ENCODE results near the gene OR8G1.
"Not testable (repeated sequence)": the region's sequence is repeated elsewhere in the genome, so short reads cannot be mapped to it uniquely, and the experiment has no call there.

Gene OR8G1

GRCh38 chr11:124240621-124241397 is at the start of gene OR8G1:
Gene OR8G1 (plus strand): TSS chr11:124241095. CDS start chr11:124249676, 8,581 bp downstream.
- no peak for DNase-seq (ENCODE audit: low read depth, low spot score)

DNA sequence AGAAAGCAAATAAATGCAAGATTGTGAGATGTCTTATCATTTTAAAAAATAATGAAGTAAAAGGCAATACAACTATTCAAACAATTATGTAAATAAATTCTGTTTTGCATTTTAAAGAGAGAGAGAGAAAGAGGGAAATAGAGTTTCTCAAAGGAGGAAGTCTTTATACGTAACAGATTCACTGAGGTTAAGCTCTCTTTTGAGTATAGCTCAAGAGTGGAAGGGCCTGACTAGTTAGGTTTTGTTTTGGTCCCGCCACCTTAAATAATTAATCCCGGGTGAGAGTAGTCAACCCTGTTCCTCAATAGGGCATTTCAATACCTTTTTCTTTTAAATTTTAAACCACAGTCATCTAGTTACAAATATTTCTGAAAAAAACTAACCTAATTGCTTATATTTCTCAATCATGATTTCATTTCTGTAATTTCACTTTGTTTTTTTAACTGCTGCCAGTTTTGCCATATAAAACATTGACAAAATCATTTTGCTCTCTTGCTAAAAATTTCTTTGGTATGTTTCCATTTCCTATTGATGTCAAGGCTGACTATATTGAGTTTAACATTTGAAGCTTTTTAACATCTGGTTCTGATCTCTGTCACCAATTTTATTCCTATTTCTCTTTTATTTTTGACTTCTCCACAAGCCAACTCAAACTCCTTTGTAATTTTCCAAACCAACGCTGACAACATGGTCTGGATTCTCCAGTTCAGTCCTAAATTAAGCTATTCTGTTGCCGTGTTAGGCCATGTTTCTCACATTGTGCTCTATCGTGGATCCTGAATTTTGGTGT is 47.5 kb upstream of the OR8G1 start:
- DNase-seq (ENCODE audit: low read depth, low spot score) = no peak

DNA sequence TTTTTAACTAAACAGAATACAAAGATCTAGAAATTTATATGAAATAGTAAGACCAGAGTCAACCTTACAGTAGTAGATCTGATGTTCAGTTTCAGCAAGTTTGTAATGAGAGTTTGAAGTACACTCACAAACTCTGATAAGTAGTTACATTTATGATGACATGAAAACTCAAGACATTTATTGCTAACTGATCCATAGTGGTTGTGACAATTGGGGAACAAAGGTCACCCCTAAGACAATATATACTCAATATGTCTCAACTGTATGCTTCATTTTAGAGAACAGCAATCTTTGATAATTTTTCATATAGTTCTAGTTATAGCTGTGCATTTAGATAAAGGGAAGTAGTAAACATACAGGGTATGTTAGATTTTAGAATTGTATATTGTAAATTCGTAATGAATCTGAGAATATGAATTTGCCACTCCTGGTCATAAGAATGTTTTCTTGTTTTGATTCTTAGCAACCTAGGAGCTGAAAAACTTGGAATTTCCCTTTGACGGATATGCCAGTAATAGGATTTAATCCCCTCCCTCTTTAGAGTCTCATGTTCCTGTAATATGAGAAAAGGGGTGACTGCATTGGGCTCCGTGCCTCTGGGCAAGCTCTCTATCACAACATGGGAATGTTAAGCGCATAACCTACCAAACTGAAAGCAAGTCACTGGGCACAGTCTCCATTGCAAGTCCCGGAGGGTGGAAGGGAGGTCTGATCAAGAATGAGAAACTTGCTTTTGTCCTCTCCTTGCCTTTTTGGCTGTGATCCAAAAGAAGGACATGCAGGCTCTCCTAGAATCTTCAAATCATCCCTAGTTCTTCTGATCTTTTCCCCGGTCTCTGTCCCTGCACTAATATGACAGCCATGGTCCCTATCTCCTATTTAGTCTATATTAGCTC is 46.4 kb upstream of the OR8G1 start:
- DNase-seq (ENCODE audit: low read depth, low spot score) = no peak

DNA sequence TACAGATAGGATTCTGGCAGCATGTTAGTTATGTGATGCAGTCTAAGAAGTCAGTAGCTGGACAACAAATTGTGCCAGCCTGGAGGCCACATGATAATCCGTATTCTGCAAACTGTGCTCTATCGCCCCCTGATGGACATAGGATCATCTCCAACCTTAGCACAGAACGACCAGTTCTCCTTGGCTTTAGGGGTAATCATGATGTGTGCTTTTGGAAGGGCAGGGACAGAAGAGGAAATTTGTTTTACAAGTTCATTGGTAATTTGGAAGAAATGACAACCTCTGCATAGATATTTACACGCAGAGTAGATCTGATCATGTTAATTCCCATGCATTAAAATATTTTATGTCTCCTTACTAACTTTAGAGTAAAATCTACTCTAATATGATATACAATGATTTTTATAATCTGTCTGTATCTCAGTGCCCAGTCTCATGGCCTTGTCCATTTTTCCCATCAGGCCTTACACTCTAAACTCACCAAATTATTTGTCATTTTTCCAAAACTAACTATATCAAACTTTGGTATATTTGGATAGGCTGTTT is 45.6 kb upstream of the OR8G1 start:
- DNase-seq (ENCODE audit: low read depth, low spot score) = peak; percentile 51

- no peak for DNase-seq (ENCODE audit: low read depth, low spot score)
Observed at GRCh38 chr11:124197999-124198398, 42.9 kb upstream of the OR8G1 start.

- no peak for DNase-seq (ENCODE audit: low read depth, low spot score)
Observed at GRCh38 chr11:124198897-124199296, 42.0 kb upstream of the OR8G1 start.

- DNase-seq (ENCODE audit: low read depth, low spot score) = no peak
Observed at GRCh38 chr11:124199702-124200101, 41.2 kb upstream of the OR8G1 start.

DNA sequence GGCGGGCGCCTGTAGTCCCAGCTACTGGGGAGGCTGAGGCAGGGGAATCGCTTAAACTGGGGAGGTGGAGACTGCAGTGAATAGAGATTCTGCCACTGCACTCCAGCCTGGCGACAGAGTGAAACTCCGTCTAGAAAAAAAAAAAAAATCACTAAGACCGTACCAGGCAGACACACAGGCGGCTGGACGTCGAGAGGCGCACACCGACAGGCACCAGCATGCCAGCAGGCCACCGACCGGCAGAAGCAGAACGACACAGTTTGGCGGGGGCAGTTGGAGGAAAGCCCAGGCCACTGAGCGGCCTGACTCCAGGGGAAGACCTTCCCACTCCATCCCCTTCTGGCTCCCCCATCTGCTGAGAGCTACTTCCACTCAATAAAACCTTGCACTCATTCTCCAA is 40.2 kb upstream of the OR8G1 start:
- DNase-seq (ENCODE audit: low read depth, low spot score) = no peak

- no peak for DNase-seq (ENCODE audit: low read depth, low spot score)
Observed at GRCh38 chr11:124202951-124203350, 37.9 kb upstream of the OR8G1 start.

DNA sequence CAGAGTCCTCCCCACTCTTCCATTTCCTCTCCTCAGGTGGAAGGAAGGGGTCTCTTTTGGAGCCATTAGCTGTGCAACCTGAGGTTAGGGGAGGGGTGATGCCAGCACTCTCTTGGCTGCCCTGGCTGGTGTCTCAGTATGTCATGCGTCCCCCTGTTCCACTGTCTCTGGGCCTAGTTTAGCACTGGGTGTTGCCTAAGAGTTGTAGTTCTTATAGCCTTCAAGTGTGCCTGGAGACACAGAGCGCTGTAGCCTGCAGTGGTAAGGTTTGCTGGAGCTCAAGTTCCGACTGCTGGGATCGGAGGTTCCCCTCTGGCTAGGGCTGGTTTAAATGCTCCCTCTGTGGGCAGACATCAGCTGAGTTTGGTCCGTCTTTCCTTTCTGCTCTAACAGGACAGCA is 36.9 kb upstream of the OR8G1 start:
- no peak for DNase-seq (ENCODE audit: low read depth, low spot score)

DNA sequence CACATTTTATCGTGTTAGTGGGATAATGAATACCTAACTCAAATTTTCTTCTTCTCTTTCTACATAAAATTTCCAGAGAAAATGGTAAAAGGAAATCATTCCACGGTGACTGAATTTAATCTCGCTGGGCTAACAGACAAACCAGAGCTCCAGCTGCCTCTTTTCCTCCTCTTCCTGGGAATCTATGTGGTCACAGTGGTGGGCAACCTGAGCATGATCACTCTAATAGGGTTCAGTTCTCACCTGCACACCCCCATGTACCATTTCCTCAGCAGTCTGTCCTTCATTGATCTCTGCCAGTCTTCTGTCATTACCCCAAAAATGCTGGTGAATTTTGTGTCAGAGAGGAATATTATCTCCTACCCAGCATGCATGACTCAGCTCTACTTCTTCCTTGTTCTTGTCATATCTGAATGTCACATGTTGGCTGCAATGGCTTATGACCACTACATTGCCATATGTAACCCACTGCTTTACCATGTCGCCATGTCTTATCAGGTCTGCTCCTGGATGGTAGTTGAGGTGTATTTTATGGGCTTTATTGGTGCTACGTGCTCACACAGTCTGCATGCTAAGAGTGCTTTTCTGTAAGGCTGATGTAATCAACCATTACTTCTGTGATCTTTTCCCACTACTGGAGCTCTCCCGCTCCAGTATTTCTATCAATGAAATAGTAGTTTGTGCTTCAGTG is 33.6 kb upstream of the OR8G1 start:
- DNase-seq (ENCODE audit: low read depth, low spot score) = no peak

DNA sequence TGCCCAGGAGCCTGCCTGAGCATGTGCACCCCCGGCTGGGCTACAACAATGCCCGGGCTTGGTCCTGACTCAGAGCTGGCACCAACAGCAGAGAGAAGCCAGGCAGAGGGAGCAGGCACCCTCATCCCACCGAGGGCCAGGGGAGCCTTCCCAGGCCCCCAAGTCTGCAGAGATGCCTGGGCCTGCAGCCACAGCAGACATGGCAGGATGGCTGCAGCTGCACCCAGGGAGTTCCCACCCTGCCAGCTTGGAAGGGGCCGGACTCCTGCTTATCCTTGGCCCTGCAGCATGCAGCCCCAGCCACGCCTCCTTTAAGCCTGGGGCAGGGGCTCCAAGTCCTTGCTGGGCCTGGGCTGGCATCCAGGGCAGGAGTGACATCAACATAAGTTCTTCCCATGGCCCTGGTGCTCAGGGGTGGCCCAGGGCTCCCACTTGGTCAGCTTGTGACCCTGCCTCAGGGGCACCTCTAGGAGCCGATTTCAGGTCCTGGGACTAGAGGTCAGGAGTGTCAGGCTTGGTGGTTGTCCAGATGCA is 31.0 kb upstream of the OR8G1 start:
- no peak for DNase-seq (ENCODE audit: low read depth, low spot score)

GRCh38 chr11:124210421-124210820 is 30.5 kb upstream of the OR8G1 start:
- no peak for DNase-seq (ENCODE audit: low read depth, low spot score)

- DNase-seq (ENCODE audit: low read depth, low spot score) = no peak
Observed at GRCh38 chr11:124211321-124211720, 29.6 kb upstream of the OR8G1 start.

DNA sequence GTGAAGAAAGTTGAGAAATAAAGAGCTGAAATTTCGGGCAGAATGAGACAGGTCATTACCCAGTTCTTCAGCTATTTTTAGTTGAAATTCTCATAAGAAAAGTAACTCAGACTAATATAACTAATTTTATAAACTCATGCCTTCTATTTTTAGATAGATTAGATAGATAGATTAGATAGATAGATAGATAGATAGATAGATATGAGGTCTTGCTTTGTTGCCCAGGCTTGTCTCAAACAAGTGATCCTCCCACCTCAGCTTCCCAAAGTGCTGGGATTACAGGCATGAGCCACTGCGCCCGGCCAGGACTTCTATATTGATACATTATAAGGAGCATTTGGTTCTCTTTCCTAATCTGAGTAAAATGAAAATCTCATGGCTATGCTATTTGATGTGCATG is 26.9 kb upstream of the OR8G1 start:
- no peak for DNase-seq (ENCODE audit: low read depth, low spot score)

GRCh38 chr11:124219126-124219525 is 21.8 kb upstream of the OR8G1 start:
- DNase-seq (ENCODE audit: low read depth, low spot score) = no peak

DNA sequence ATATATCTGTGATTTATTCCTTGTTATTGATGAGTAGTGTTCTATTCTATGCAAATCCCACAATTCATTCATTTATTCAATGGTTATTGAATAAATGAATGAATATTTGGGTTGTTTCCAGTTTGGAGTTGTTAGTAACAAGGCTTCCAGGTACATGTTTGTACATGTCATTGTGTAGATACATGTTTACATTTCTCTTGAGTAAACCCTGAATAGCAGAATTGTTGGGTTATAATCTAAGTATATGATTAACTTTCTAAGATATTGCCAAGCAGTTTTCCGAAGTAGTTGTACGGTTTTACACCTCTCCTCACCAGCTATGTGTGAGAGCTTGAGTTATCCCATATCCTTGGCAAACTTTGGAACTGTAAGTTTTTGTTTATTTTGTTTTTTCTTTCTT is 18.5 kb upstream of the OR8G1 start:
- DNase-seq (ENCODE audit: low read depth, low spot score) = no peak

DNA sequence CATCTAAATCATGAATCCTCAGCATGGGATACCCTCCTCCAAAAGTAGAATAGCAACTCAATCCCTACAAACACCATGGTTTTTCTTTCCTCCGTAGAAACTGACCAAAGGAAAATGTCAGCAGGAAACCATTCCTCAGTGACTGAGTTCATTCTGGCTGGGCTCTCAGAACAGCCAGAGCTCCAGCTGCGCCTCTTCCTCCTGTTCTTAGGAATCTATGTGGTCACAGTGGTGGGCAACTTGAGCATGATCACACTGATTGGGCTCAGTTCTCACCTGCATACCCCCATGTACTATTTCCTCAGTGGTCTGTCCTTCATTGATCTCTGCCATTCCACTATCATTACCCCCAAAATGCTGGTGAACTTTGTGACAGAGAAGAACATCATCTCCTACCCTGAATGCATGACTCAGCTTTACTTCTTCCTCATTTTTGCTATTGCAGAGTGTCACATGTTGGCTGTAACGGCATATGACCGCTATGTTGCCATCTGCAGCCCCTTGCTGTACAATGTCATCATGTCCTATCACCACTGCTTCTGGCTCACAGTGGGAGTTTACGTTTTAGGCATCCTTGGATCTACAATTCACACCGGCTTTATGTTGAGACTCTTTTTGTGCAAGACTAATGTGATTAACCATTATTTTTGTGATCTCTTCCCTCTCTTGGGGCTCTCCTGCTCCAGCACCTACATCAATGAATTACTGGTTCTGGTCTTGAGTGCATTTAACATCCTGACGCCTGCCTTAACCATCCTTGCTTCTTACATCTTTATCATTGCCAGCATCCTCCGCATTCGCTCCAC is 16.1 kb upstream of the OR8G1 start:
- DNase-seq (ENCODE audit: low read depth, low spot score) = not testable (repeated sequence)

DNA sequence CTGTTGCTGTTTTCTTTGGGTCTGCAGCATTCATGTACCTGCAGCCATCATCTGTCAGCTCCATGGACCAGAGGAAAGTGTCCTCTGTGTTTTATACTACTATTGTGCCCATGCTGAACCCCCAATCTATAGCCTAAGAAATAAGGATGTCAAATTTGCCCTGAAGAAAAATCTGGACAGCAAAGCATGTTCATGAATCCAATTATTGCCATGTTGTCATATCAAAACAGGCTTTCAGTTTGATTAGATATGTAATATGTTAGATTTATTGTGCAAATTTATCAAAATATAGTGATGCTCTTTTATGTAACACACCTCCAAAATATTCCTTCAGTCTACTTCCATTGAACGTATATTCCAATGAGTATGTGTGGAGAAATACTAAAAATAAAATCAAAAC is 15.4 kb upstream of the OR8G1 start:
- no peak for DNase-seq (ENCODE audit: low read depth, low spot score)

GRCh38 chr11:124233376-124233775 is 7.5 kb upstream of the OR8G1 start:
- DNase-seq (ENCODE audit: low read depth, low spot score) = no peak

Measured in ELF-1 (cell line).